Neural progenitor cell (in vitro differentiated cells): ENCODE measurements around the gene ORMDL3.

Source experiments
- EZH2 ChIP-seq: fragments of 200-600 bp; sonication (generic); IDR thresholded peaks from 2 replicates; pipeline ENCODE4 v1.6.1; 2017; ENCODE audit warnings: antibody characterized with exemption, mild to moderate bottlenecking, moderate library complexity
- TF ChIP-seq, protein P1 (sequence below): fragments of 200-600 bp; sonication (generic); IDR thresholded peaks from 2 replicates; pipeline ENCODE4 v1.5.1; 2017; ENCODE audit warnings: antibody characterized with exemption, mild to moderate bottlenecking

DNA sequence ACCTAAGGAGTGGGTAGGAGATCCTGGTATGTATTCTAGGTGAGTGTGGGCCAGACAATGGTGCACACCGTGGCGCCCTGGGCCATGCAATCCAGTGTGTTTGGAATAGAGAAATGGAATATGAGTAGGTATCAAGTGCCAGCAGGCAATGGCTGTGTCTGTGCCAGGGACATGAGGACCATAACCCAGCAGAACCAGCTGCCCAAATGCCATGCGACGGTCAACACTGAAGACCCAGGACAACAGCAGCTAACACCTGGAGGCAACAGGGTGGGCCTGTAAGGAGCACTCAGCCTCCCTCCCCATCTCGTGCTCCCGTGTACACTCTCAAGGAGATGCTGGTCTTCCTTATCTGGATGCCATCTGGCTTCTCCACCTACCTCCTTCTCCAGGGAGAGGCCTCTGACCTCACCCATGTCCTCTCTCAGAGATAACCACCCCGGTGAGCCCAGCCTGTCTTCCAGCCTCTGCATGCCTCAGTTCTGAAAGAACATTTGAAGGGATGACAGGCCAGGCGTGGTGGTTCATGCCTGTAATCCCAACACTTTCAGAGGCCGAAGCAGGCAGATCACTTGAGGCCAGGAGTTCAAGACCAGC lies 8.2 kb downstream of the ORMDL3 start:
- TF ChIP-seq, protein P1, sequence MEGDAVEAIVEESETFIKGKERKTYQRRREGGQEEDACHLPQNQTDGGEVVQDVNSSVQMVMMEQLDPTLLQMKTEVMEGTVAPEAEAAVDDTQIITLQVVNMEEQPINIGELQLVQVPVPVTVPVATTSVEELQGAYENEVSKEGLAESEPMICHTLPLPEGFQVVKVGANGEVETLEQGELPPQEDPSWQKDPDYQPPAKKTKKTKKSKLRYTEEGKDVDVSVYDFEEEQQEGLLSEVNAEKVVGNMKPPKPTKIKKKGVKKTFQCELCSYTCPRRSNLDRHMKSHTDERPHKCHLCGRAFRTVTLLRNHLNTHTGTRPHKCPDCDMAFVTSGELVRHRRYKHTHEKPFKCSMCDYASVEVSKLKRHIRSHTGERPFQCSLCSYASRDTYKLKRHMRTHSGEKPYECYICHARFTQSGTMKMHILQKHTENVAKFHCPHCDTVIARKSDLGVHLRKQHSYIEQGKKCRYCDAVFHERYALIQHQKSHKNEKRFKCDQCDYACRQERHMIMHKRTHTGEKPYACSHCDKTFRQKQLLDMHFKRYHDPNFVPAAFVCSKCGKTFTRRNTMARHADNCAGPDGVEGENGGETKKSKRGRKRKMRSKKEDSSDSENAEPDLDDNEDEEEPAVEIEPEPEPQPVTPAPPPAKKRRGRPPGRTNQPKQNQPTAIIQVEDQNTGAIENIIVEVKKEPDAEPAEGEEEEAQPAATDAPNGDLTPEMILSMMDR, result no peak
- no peak for TF ChIP-seq EZH2
